OCI-LY1 (cell line): ENCODE data around the gene OFD1.

ENCODE experiments used
- H2AFZ ChIP-seq: fragments of 200-600 bp; sonication (generic), shearing (Covaris generic); 2 replicates; pipeline ENCODE4 v1.6.0; 2014; ENCODE audit warnings: antibody characterized with exemption, mild to moderate bottlenecking, low read length
- H3F3A ChIP-seq: fragments of 200-600 bp; sonication (generic), shearing (Covaris generic); 2 replicates; pipeline ENCODE4 v1.6.0; 2014; ENCODE audit warnings: mild to moderate bottlenecking, antibody characterized with exemption, low read length, moderate library complexity; ENCODE audit not compliant: insufficient read depth
- H3K27ac ChIP-seq: fragments of 200-600 bp; sonication (generic); 2 replicates; pipeline ENCODE4 v1.5.1; 2014; ENCODE audit warnings: low read length, mixed run types, mild to moderate bottlenecking, low read depth; ENCODE audit not compliant: poor library complexity, severe bottlenecking
- H3K27me3 ChIP-seq: fragments of 200-600 bp; sonication (generic); 2 replicates; pipeline ENCODE4 v1.6.0; 2014; ENCODE audit warnings: antibody characterized with exemption, mild to moderate bottlenecking, low read length, moderate library complexity; ENCODE audit not compliant: insufficient read depth
- H3K36me3 ChIP-seq: fragments of 200-600 bp; sonication (generic); 2 replicates; pipeline ENCODE4 v1.6.1; 2014; ENCODE audit warnings: mild to moderate bottlenecking, antibody characterized with exemption, low read length, moderate library complexity, mixed read lengths; ENCODE audit not compliant: insufficient read depth
- H3K4me1 ChIP-seq: fragments of 200-600 bp; sonication (generic); 2 replicates; pipeline ENCODE4 v1.5.1; 2014; ENCODE audit warnings: mild to moderate bottlenecking, low read length, moderate library complexity; ENCODE audit not compliant: insufficient read depth, severe bottlenecking
- H3K4me2 ChIP-seq: fragments of 200-600 bp; sonication (generic), shearing (Covaris generic); 2 replicates; pipeline ENCODE4 v1.6.1; 2014; ENCODE audit warnings: low read length
- H3K4me3 ChIP-seq: fragments of 200-600 bp; sonication (generic); 2 replicates; pipeline ENCODE4 v1.5.1; 2014; ENCODE audit warnings: low read length, low read depth, mild to moderate bottlenecking, mixed read lengths; ENCODE audit not compliant: poor library complexity, severe bottlenecking
- H3K79me2 ChIP-seq: fragments of 200-600 bp; shearing (Covaris generic); 2 replicates; pipeline ENCODE4 v1.6.1; 2016; ENCODE audit warnings: mixed run types, low read length, mixed read lengths; ENCODE audit not compliant: insufficient read depth
- H3K9ac ChIP-seq: fragments of 200-600 bp; sonication (generic), shearing (Covaris generic); 2 replicates; pipeline ENCODE4 v1.6.1; 2014; ENCODE audit warnings: mild to moderate bottlenecking, low read length, mixed read lengths
- H3K9me2 ChIP-seq: fragments of 200-600 bp; sonication (generic), shearing (Covaris generic); 2 replicates; pipeline ENCODE4 v1.6.1; 2014; ENCODE audit warnings: low read depth, mild to moderate bottlenecking, low read length, mixed read lengths
- H3K9me3 ChIP-seq: fragments of 200-600 bp; shearing (Covaris generic); 2 replicates; pipeline ENCODE4 v1.6.1; 2014; ENCODE audit warnings: low read length, mixed read lengths
- H4K20me1 ChIP-seq: fragments of 200-600 bp; sonication (generic), shearing (Covaris generic); 2 replicates; pipeline ENCODE4 v1.6.0; 2016; ENCODE audit warnings: mild to moderate bottlenecking, low read length; ENCODE audit not compliant: insufficient read depth
- CTCF ChIP-seq: fragments of 200-600 bp; sonication (generic), shearing (Covaris generic); IDR thresholded peaks from 2 replicates; pipeline ENCODE4 v1.5.1; 2017; ENCODE audit warnings: mild to moderate bottlenecking, antibody characterized with exemption, low read length, moderate library complexity, mixed read lengths
- EZH2 ChIP-seq: fragments of 200-600 bp; sonication (generic), shearing (Covaris generic); IDR thresholded peaks from 2 replicates; pipeline ENCODE4 v1.8.0; 2017; ENCODE audit warnings: borderline replicate concordance, mixed run types, mild to moderate bottlenecking, antibody characterized with exemption, low read length, moderate library complexity, mixed read lengths

The OFD1 gene

GRCh38 chrX:13698432-13698831 is 36.1 kb upstream of the OFD1 start:
- Histone ChIP-seq H3K4me1 (peaks cover 57% of the 10 kb centered on the region), H3K4me2 (no peak overlapping the region), H3K9me3 (no peaks in the 10 kb centered on the region)

GRCh38 chrX:13699183-13699826 is 35.2 kb upstream of the OFD1 start:
- Histone ChIP-seq H3K4me2 (no peak overlapping the region), H4K20me1 (no peaks in the 10 kb centered on the region), H2AFZ (no peak overlapping the region), H3K4me3 (no peak overlapping the region), H3K27me3 (no peaks in the 10 kb centered on the region), H3K4me1 (peaks cover 56% of the 10 kb centered on the region), H3K9me2 (no peaks in the 10 kb centered on the region), H3K36me3 (no peaks in the 10 kb centered on the region; the same call in 1 of the 2 replicates), H3K27ac (no peak overlapping the region), H3K9ac (no peak overlapping the region), H3F3A (no peaks in the 10 kb centered on the region), H3K9me3 (no peaks in the 10 kb centered on the region), H3K79me2 (peaks cover 68% of the 10 kb centered on the region)
- no peak for TF ChIP-seq CTCF

More at GRCh38 chrX:13698432-13698831, 36.1 kb upstream of the OFD1 start:
- Histone ChIP-seq H3K9ac (no peak overlapping the region), H3K4me3 (no peak overlapping the region), H2AFZ (no peak overlapping the region), H3K27me3 (no peaks in the 10 kb centered on the region), H3K27ac (no peak overlapping the region), H3K9me2 (no peaks in the 10 kb centered on the region), H3K79me2 (peaks cover 68% of the 10 kb centered on the region), H3K36me3 (no peaks in the 10 kb centered on the region; the same call in 1 of the 2 replicates), H4K20me1 (no peaks in the 10 kb centered on the region), H3F3A (no peaks in the 10 kb centered on the region)
- TF ChIP-seq CTCF, result no peak
- TF ChIP-seq EZH2, result no peak

- peaks cover 56% of the 10 kb centered on the region for H3K4me1 ChIP-seq
- H3K4me2 ChIP-seq, result no peak overlapping the region
- H3K9ac ChIP-seq, result no peak overlapping the region
- no peak overlapping the region for H2AFZ ChIP-seq
- no peak overlapping the region for H3K27ac ChIP-seq
- H3K4me3 ChIP-seq, result no peak overlapping the region
- H3K9me2 ChIP-seq, result no peaks in the 10 kb centered on the region
- no peak for TF ChIP-seq EZH2
- TF ChIP-seq CTCF, result no peak
- no peaks in the 10 kb centered on the region for H3F3A ChIP-seq
- no peaks in the 10 kb centered on the region for H3K27me3 ChIP-seq
- peaks cover 60% of the 10 kb centered on the region for H3K79me2 ChIP-seq
- H3K9me3 ChIP-seq, result no peaks in the 10 kb centered on the region
- H3K36me3 ChIP-seq, result no peaks in the 10 kb centered on the region; the same call in 1 of the 2 replicates
- H4K20me1 ChIP-seq, result no peaks in the 10 kb centered on the region
These were observed 34.2 kb upstream of the OFD1 start for GRCh38 chrX:13700380-13700779.
